ENCODE results near the gene IMPG1. TPM values are rescaled to one million over a fixed set of nuclear protein-coding genes. Genes with fewer than 3 reads are reported as not detected.
"Not testable (repeated sequence)": the region's sequence is repeated elsewhere in the genome, so short reads cannot be mapped to it uniquely, and the experiment has no call there.

IMPG1 gene
- total RNA-seq, 1 donor from 2014 or later: not detected

DNA sequence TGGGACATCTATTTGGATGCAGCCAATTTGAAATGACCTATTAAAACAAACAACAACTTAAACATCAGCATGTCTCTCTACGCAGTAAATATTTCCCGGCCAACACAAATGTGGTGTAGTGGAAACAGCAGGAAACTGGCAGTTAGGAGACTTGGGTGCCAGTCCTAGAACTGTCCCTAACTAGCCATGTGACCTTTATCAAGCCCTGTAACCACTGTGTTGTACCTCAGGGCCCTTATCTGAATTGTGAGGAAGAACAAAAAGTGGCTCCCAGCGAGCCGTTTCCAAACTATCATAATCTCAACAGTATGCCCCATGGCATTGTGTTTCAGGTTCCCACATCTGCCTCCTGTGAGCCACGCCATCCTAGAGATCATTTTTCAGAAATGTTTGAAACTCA, 124.5 kb downstream of the IMPG1 start:
- intact Hi-C loops (cut with micrococcal nuclease): no loop called here

- intact Hi-C loops (cut with micrococcal nuclease): no loop called here
Observed at GRCh38 chr6:75946146-75946831, 126.2 kb downstream of the IMPG1 start.

DNA sequence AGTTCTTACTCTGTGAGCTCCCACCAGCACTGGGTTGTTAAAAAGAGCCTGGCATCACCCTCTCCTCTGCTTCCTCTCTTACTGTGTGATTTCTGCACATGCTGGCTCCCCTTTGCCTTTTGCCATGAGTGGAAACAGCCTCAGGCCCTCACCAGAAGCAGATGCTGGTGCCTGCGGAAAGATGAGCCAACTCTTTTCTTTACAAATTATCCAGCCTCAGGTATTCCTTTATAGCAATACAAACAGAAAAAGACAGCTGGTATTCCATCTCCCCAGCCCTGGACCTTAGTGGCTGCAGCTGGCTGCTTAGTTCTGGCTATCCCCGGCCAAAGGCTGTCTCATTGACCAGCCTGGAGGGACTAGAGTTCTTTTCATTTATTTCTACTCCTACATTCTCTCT, 129.1 kb downstream of the IMPG1 start:
- intact Hi-C loops (cut with micrococcal nuclease): no loop called here

DNA sequence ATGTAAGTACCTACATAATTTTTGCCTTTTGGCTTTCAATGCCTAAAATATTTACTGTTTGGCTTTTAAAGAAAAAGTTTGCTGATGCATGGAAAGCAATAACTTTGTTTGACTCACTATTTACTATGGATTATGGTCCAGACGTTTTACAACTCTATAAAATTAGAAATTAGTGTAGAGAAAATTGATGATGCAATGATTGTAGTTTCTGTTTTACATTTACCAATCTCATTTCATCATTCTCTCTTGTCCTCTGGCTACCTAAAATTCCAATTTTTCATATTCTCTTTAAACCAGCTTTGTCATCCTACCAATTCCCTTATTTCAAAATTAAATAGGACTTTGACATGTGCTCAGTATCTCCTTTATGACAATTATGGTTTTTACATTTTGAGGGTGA, 131.0 kb downstream of the IMPG1 start:
- intact Hi-C loops (cut with micrococcal nuclease): no loop called here

DNA sequence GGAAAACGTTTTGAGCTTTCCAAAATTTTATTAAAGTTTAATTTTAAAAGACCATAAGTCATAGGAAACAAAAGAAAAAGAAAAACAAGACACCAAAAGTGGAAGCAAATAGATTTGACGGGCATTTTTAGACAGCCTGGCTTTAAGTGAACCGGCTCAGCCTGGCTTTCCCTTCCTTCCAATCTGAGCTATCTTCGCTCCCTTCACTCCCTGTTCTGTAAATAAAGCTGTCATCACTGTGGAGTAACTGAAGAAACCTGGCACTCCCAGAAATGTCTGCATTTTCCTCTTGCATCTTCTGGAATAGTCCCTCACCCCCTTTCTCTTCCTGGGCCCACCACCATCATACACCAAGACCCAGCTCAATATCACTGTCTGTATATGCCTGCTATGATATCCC, 131.9 kb downstream of the IMPG1 start:
- intact Hi-C loops (cut with micrococcal nuclease): no loop called here

DNA sequence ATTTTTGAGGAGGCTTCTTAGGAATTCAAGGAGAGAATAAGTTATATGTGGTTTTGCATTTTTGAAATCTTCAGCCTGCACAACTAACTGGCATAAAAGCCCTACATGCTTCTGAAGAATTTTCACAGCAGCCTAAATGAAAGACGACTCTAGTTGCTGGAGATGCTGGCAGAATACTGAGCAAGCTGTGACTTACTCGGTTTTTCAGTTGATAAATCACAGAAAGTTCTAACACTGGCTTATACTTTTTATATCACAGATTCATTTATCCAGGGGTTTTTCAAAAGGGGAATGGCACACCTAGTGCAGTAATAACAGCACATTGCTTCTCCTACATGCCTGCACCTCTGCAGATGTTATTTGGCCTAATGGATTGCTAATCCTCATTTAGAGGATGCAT, 134.6 kb downstream of the IMPG1 start:
- intact Hi-C loops (cut with micrococcal nuclease): loop anchor here (5.0 kb wide), 1 partner anchor 924 kb away; no protein-coding TSS in a partner anchor

- intact Hi-C loops (cut with micrococcal nuclease): loop anchor here (5.0 kb wide), 1 partner anchor 926 kb away; no protein-coding TSS in a partner anchor
Observed at GRCh38 chr6:75936682-75937081, 135.8 kb downstream of the IMPG1 start.

- intact Hi-C loops (cut with micrococcal nuclease): loop anchor here (5.0 kb wide), 1 partner anchor 927 kb away; no protein-coding TSS in a partner anchor
Observed at GRCh38 chr6:75935473-75935793, 137.0 kb downstream of the IMPG1 start.

GRCh38 chr6:75934643-75935472, 137.6 kb downstream of the IMPG1 start:
- intact Hi-C loops (cut with micrococcal nuclease): loop anchor here (5.0 kb wide), 1 partner anchor 927 kb away; no protein-coding TSS in a partner anchor

DNA sequence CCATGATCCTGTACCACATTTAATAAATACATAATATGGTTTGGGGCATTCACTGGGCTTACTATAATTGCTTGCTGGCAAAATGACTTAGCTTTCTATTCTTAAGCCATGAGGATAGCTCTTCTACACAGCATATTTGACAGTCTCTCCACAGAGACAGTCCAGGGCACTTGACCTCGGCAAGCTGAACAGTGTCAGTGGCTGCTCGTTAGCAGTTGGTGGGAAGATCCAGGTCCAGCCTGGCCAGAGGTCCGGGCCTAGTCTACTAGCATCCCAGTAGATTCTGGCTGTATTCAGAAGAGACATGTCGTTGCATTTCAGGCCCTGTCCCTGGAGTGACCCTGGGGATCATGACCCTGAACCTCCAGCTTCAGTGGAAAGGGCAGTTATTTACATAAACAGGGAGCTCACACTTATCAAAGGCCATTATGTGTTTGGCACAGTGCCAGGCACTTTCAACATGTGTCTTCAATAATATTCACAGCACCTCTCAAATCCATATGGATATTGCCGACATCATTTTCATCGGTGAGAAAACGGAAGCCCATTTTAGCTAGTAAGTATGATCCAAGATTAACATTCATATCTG, 139.0 kb downstream of the IMPG1 start:
- intact Hi-C loops (cut with micrococcal nuclease): no loop called here

DNA sequence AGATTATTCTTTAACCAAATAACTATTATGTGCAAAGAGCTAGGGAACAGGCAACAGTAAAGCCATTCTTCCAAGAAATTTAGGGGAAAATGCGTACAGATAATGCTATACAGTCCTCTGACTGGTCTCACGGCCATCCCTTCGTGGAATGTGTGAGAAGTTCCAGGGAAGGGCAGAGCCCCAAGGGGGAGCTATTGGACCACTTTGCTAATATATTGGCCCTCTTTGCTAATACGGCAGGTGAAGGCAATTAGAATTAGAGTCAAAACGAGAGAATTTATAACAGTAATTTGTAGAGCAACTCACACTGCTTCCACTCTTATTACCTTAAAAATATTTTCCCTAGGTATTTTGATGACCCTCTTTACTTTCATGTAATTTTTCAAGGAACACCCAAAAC, 140.4 kb downstream of the IMPG1 start:
- intact Hi-C loops (cut with micrococcal nuclease): no loop called here

GRCh38 chr6:75931011-75931680, 141.3 kb downstream of the IMPG1 start:
- intact Hi-C loops (cut with micrococcal nuclease): no loop called here

- intact Hi-C loops (cut with micrococcal nuclease): no loop called here
Observed at GRCh38 chr6:75926293-75927168, 145.9 kb downstream of the IMPG1 start.

DNA sequence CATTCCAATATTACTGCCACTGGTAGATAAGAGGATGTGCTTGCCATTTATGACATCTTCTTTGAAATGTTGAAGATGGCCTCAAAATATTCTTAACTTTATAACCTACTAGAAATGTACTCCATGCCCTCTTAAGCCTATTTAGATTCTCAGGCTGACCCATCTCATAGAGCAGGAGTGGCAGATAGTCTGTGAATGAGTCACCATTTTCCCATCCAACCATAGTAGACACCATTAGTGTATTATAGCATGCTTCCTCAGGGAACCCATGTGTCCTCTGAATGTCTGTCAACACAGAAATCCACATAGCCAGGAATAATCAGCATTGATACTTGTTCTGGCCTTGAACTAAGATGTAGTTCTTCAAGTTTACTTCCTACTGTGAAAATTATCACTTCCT, 150.2 kb downstream of the IMPG1 start:
- intact Hi-C loops (cut with micrococcal nuclease): no loop called here

DNA sequence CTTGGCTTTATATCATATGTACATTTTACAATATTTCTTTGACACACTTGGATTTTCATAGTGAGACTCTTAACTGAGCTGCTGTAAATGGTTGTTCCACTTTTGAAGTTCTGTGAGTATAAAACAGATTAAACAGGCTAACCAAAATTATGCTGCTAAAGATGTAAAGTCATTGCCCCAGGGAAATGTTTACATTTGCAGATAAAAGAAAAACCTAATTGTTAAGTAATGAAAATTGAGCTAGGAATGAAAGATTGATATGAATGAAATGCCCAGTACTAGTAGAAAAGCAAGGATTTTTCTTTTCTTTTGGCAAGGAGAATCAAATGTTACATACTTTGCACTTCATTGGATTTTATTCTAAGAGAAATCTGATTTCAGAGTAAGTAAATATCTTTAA, 159.4 kb downstream of the IMPG1 start:
- intact Hi-C loops (cut with micrococcal nuclease): no loop called here

DNA sequence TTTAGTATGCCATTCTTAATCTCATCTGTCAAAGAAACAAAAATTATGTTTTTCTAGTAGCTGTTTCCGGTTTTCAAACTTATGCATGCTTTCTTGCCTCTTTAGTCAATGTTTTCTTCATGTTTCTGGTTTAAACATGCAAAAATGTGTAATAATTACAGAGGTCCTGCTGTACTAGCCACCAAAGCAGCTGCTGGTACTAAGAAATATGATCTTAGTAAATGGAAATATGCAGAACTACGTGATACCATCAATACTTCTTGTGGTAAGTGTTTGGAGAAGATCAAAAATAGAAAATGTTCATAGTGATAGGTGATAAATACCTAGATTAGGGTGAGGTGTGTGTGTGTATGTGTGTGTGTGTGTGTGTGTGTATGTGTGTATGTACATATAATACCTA, 165.0 kb downstream of the IMPG1 start:
- intact Hi-C loops (cut with micrococcal nuclease): no loop called here

- intact Hi-C loops (cut with micrococcal nuclease): no loop called here
Observed at GRCh38 chr6:75906871-75907270, 165.6 kb downstream of the IMPG1 start.

DNA sequence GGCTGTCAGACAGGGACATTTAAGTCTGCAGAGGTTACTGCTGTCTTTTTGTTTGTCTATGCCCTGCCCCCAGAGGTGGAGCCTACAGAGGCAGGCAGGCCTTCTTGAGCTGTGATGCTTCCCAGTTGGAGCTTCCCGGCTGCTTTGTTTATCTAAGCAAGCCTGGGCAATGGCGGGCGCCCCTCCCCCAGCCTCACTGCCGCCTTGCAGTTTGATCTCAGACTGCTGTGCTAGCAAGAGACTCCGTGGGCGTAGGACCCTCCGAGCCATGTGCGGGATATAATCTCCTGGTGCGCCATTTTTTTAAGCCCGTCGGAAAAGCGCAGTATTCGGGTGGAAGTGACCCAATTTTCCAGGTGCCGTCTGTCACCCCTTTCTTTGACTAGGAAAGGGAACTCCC, 167.3 kb downstream of the IMPG1 start:
- intact Hi-C loops (cut with micrococcal nuclease): not testable (repeated sequence)

DNA sequence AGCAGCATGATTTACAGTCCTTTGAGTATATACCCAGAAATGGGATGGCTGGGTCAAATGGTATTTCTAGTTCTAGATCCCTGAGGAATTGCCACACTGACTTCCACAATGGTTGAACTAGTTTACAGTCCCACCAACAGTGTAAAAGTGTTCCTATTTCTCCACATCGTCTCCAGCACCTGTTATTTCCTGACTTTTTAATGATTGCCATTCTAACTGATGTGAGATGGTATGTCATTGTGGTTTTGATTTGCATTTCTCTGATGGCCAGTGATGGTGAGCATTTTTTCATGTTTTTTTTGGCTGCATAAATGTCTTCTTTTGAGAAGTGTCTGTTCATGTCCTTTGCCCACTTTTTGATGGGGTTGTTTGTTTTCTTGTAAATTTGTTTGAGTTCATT, 172.2 kb downstream of the IMPG1 start:
- intact Hi-C loops (cut with micrococcal nuclease): not testable (repeated sequence)

DNA sequence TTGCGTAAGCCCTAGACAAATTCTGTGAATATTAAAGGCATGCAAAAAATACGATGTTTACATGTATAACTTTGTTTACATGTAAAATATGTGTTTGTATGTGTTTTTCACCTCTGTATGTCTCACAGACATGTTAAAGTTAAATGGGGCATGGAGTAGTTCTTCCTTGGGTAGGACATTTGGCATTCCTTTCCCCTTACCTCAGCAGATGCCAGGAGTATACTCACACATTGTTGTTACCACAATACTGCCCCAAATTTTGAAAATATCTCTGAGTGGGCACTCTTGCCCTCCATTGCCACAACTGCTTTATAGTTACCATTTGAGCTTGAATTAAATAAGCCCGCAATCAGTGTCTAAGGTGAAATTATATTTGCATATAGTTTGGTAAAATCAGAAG, 175.9 kb downstream of the IMPG1 start:
- intact Hi-C loops (cut with micrococcal nuclease): no loop called here

- intact Hi-C loops (cut with micrococcal nuclease): loop anchor here (5.0 kb wide), 1 partner anchor 1564 kb away; no protein-coding TSS in a partner anchor
Observed at GRCh38 chr6:75893776-75894152, 178.7 kb downstream of the IMPG1 start.

Data from T-helper 1 cell treated with Interleukin-12 subunit alpha and Interleukin-12 subunit beta and Interleukin-4 antibody, amounts not matched to agents 30 ng/mL and 1 ng/mL, for 36 hours (primary cell).